SK-N-SH (cell line): ENCODE results near the gene SLC7A5. TPM values are rescaled to one million over a fixed set of nuclear protein-coding genes. Genes with fewer than 3 reads are reported as not detected.

Experiments
- CTCF ChIA-PET: fragments of 300-600, 350-600 bp; formaldehyde crosslinking; extraction: SDS; loops from one replicate; lab custom pipeline; 2021; lab: Yijun Ruan, JAX
- POLR2A ChIA-PET: fragments of 350-600 bp; sonication (Branson Sonifier 250); formaldehyde crosslinking; extraction: SDS; loops from one replicate; lab custom pipeline; 2020; ENCODE audit warnings: antibody characterized with exemption, inconsistent platforms; lab: Yijun Ruan, JAX
- DNase-seq: peaks from one replicate; pipeline ENCODE4 v3.0.0; 2012
- H2AFZ ChIP-seq: fragments of 200-600 bp; sonication (generic); 2 replicates; pipeline ENCODE4 v1.8.1; 2016; ENCODE audit warnings: antibody characterized with exemption, mild to moderate bottlenecking, low read depth
- H3F3A ChIP-seq: fragments of 200-600 bp; sonication (generic); replicated peaks from 2 replicates; pipeline ENCODE3; 2016; ENCODE audit warnings: antibody characterized with exemption, mild to moderate bottlenecking; ENCODE audit not compliant: insufficient read depth
- H3K27ac ChIP-seq, 2 experiments: fragments of 200-500 bp in 1 of 2; fragments of 200-600 bp in 1 of 2; sonication (Bioruptor generic) in 1 of 2; sonication (generic), shearing (Covaris generic) in 1 of 2; 2 replicates each; pipeline versions ENCODE4 v1.5.1 to v1.6.1; 2014 to 2016; ENCODE audit warnings: low read depth in 2 of 2, inconsistent platforms in 1 of 2, low read length in 1 of 2, mild to moderate bottlenecking in 1 of 2, mixed read lengths in 1 of 2
- H3K27me3 ChIP-seq: fragments of 200-600 bp; sonication (generic), shearing (Covaris generic); 2 replicates; pipeline ENCODE4 v1.6.1; 2016; ENCODE audit warnings: mixed run types; ENCODE audit not compliant: insufficient read depth
- H3K36me3 ChIP-seq, 2 experiments: fragments of 200-500 bp in 1 of 2; fragments of 200-600 bp in 1 of 2; sonication (Bioruptor generic) in 1 of 2; sonication (generic) in 1 of 2; replicated peaks in 1 of 2; 2 replicates each; pipeline versions ENCODE3 to v1.5.1; 2014 to 2016; ENCODE audit warnings: low read length in 1 of 2, mild to moderate bottlenecking in 1 of 2; ENCODE audit not compliant: insufficient read depth in 2 of 2, control insufficient read depth in 1 of 2
- H3K4me1 ChIP-seq, 2 experiments: fragments of 200-500 bp in 1 of 2; fragments of 200-600 bp in 1 of 2; sonication (Bioruptor generic) in 1 of 2; sonication (generic), shearing (Covaris generic) in 1 of 2; 2 replicates each; pipeline versions ENCODE4 v1.5.1 to v1.6.1; 2014 to 2016; ENCODE audit warnings: low read depth in 1 of 2, low read length in 1 of 2, mixed run types in 1 of 2; ENCODE audit not compliant: insufficient read depth in 2 of 2, control insufficient read depth in 1 of 2
- H3K4me2 ChIP-seq: fragments of 200-600 bp; sonication (generic), shearing (Covaris generic); 2 replicates; pipeline ENCODE4 v1.6.1; 2017; ENCODE audit warnings: mixed run types
- H3K4me3 ChIP-seq, 2 experiments: fragments of 200-500 bp in 1 of 2; fragments of 200-600 bp in 1 of 2; sonication (Bioruptor generic) in 1 of 2; sonication (generic), shearing (Covaris generic) in 1 of 2; 2 replicates each; pipeline versions ENCODE4 v1.5.1 to v1.8.1; 2014 to 2016; ENCODE audit warnings: low read depth in 2 of 2, inconsistent platforms in 1 of 2, low read length in 1 of 2, mild to moderate bottlenecking in 1 of 2, mixed read lengths in 1 of 2, moderate library complexity in 1 of 2
- H3K79me2 ChIP-seq: fragments of 200-600 bp; sonication (generic); 2 replicates; pipeline ENCODE4 v1.8.1; 2017; ENCODE audit warnings: mild to moderate bottlenecking; ENCODE audit not compliant: insufficient read depth
- H3K9ac ChIP-seq: fragments of 200-600 bp; sonication (generic); 2 replicates; pipeline ENCODE4 v1.6.1; 2017; ENCODE audit warnings: mixed run types
- H3K9me2 ChIP-seq: fragments of 200-600 bp; sonication (generic); 2 replicates; pipeline ENCODE4 v1.6.1; 2017; ENCODE audit warnings: mixed run types
- H3K9me3 ChIP-seq: fragments of 200-600 bp; sonication (generic); 2 replicates; pipeline ENCODE4 v1.6.1; 2017; ENCODE audit warnings: mixed run types, mild to moderate bottlenecking, moderate library complexity
- H4K20me1 ChIP-seq: fragments of 200-600 bp; sonication (generic); 2 replicates; pipeline ENCODE4 v1.6.1; 2017; ENCODE audit warnings: mild to moderate bottlenecking, mixed run types; ENCODE audit not compliant: insufficient read depth
- EP300 ChIP-seq, 2 experiments: IDR thresholded peaks; 2 replicates each; pipeline versions ENCODE4 v1.4.0 to v1.6.1; 2012; ENCODE audit warnings: borderline replicate concordance in 1 of 2, low read depth in 1 of 2, low read length in 1 of 2
- FOXM1 ChIP-seq: IDR thresholded peaks from 2 replicates; pipeline ENCODE4 v1.4.0; 2012; ENCODE audit warnings: low read depth, mild to moderate bottlenecking
- RXRA ChIP-seq: IDR thresholded peaks from 2 replicates; pipeline ENCODE4 v1.4.0; 2012; ENCODE audit warnings: low read depth, mild to moderate bottlenecking, borderline replicate concordance
- SIN3A ChIP-seq: IDR thresholded peaks from 2 replicates; pipeline ENCODE4 v1.6.1; 2012; ENCODE audit warnings: low read depth, mild to moderate bottlenecking, low read length, moderate library complexity, borderline replicate concordance
- WGBS: methylation state at CpG from one replicate; pipeline ENCODE4 v1.1.6; 2017; ENCODE audit warnings: low lambda C conversion rate; 5-methylcytosine and 5-hydroxymethylcytosine counted together
- polyA plus RNA-seq, 3 experiments: library from polyadenylated mRNA; depleted of rRNA; stranded (reverse); fragments of >200 nt; gene quantifications; 2 replicates each; pipeline ENCODE4 v1.2.3, GENCODE V29; 2012
- TF ChIP-seq, protein P1 (sequence below): fragments of 150-350 bp; IDR thresholded peaks from 2 replicates; pipeline ENCODE4 v1.6.1; 2017; ENCODE audit warnings: antibody characterized with exemption, low read length, low read depth, borderline replicate concordance
- TF ChIP-seq, protein P2 (sequence below): fragments of 200-600 bp; sonication (generic); IDR thresholded peaks from 2 replicates; pipeline ENCODE4 v1.6.1; 2017; ENCODE audit warnings: antibody characterized with exemption, mild to moderate bottlenecking, moderate library complexity
- TF ChIP-seq, protein P3 (sequence below): fragments of 150-350 bp; IDR thresholded peaks from 2 replicates; pipeline ENCODE4 v1.6.1; 2016; ENCODE audit warnings: mild to moderate bottlenecking, low read depth, low read length
- TF ChIP-seq, protein P4 (sequence below): IDR thresholded peaks from 2 replicates; pipeline ENCODE4; 2012

The SLC7A5 gene
- polyA plus RNA-seq, 1 of the 3 experiments (the other 2 are of a cell fraction) = 15.1 TPM

DNA sequence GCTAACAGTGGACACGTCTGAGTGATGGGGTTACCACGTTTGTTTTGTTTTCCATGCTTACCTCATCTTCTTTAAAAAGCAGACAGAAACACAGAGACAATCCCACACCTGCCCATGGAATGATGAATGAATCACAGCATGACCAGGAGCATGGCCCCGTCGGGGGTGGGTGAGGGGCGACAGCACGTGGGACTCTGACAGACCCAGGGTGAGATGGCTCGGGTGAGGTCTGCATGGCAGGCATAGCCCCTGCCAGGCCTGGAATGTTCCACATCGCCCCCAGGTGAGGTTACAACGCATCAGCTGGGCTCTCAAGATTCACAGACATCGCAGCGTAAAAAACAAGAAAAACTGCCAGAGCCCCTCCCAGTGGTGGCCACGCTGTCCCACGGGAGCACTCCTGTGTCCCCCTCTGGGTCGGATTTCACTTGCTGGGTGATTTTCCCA is 18.1 kb downstream of the SLC7A5 start:
- no peak overlapping the region for H3K4me3 ChIP-seq
- H3K9me3 ChIP-seq = no peaks in the 10 kb centered on the region
- no peak overlapping the region for H3K9ac ChIP-seq
- WGBS = 90% methylated on average over 14 of the region's 14 CpGs
- H3K79me2 ChIP-seq = peaks cover 5% of the 10 kb centered on the region; the same call in 1 of the 2 replicates
- no peak for TF ChIP-seq FOXM1
- TF ChIP-seq EP300 (IDR thresholded peaks at IDR 0.05; ENCODE audit: borderline replicate concordance in 1 of 2, low read depth in 1 of 2, low read length in 1 of 2) = no peak
- TF ChIP-seq, protein P1, sequence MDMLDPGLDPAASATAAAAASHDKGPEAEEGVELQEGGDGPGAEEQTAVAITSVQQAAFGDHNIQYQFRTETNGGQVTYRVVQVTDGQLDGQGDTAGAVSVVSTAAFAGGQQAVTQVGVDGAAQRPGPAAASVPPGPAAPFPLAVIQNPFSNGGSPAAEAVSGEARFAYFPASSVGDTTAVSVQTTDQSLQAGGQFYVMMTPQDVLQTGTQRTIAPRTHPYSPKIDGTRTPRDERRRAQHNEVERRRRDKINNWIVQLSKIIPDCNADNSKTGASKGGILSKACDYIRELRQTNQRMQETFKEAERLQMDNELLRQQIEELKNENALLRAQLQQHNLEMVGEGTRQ = no peak
- no peak for TF ChIP-seq SIN3A
- TF ChIP-seq, protein P2, sequence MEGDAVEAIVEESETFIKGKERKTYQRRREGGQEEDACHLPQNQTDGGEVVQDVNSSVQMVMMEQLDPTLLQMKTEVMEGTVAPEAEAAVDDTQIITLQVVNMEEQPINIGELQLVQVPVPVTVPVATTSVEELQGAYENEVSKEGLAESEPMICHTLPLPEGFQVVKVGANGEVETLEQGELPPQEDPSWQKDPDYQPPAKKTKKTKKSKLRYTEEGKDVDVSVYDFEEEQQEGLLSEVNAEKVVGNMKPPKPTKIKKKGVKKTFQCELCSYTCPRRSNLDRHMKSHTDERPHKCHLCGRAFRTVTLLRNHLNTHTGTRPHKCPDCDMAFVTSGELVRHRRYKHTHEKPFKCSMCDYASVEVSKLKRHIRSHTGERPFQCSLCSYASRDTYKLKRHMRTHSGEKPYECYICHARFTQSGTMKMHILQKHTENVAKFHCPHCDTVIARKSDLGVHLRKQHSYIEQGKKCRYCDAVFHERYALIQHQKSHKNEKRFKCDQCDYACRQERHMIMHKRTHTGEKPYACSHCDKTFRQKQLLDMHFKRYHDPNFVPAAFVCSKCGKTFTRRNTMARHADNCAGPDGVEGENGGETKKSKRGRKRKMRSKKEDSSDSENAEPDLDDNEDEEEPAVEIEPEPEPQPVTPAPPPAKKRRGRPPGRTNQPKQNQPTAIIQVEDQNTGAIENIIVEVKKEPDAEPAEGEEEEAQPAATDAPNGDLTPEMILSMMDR = no peak
- TF ChIP-seq, protein P3, sequence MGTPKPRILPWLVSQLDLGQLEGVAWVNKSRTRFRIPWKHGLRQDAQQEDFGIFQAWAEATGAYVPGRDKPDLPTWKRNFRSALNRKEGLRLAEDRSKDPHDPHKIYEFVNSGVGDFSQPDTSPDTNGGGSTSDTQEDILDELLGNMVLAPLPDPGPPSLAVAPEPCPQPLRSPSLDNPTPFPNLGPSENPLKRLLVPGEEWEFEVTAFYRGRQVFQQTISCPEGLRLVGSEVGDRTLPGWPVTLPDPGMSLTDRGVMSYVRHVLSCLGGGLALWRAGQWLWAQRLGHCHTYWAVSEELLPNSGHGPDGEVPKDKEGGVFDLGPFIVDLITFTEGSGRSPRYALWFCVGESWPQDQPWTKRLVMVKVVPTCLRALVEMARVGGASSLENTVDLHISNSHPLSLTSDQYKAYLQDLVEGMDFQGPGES = no peak
- no peak for TF ChIP-seq RXRA
- TF ChIP-seq, protein P4, sequence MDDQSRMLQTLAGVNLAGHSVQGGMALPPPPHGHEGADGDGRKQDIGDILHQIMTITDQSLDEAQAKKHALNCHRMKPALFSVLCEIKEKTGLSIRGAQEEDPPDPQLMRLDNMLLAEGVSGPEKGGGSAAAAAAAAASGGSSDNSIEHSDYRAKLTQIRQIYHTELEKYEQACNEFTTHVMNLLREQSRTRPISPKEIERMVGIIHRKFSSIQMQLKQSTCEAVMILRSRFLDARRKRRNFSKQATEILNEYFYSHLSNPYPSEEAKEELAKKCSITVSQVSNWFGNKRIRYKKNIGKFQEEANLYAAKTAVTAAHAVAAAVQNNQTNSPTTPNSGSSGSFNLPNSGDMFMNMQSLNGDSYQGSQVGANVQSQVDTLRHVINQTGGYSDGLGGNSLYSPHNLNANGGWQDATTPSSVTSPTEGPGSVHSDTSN = no peak
- H3K27me3 ChIP-seq = no peaks in the 10 kb centered on the region
- H3F3A ChIP-seq = peaks cover 3% of the 10 kb centered on the region
- peaks cover 13% of the 10 kb centered on the region; the same call in 1 of the 2 replicates for H4K20me1 ChIP-seq
- H3K4me1 ChIP-seq = peaks cover 17 to 51% of the 10 kb centered on the region in 2 experiments
- CTCF ChIA-PET = interaction anchor here (0.7 to 10.5 kb wide), 8 partner anchors 8 to 71 kb away, joined by 3 to 207 read pairs (median 15); partner anchors contain the start of gene SLC7A5
- no peak overlapping the region for H2AFZ ChIP-seq
- no peak overlapping the region for H3K4me2 ChIP-seq
- POLR2A ChIA-PET = no interaction called here
- H3K36me3 ChIP-seq = peaks cover 3 to 29% of the 10 kb centered on the region in 2 experiments
- no peak for DNase-seq
- H3K9me2 ChIP-seq = no peaks in the 10 kb centered on the region
- no peak overlapping the region; a peak in 1 of 4 replicates for H3K27ac ChIP-seq
